ENCODE measurements around the gene KIAA1755.

Gene KIAA1755

GRCh38 chr20:38164069-38164468, 96.5 kb downstream of the KIAA1755 start:
- DNase-seq, result no peak

GRCh38 chr20:38162878-38163875, 97.4 kb downstream of the KIAA1755 start:
- no peak for DNase-seq

- no peak for DNase-seq
These were observed 98.4 kb downstream of the KIAA1755 start for GRCh38 chr20:38162149-38162548.

GRCh38 chr20:38161412-38161774, 99.1 kb downstream of the KIAA1755 start:
- no peak for DNase-seq

Data from NCI-H2029 treated with DMSO at 0.1 percent for 48 hours (cell line).